IMR-90 (cell line): ENCODE data around the gene NACA. TPM values are rescaled to one million over a fixed set of nuclear protein-coding genes. Genes with fewer than 3 reads are reported as not detected.

Source experiments
- ATAC-seq: fragments of 200-7000 bp; cut with Tn5 transposase; 2 replicates; pipeline ENCODE4 v1.9.1; 2020; ENCODE audit warnings: low read depth, mild to moderate bottlenecking, moderate library complexity
- BruUV-seq: library from RNA; stranded (reverse); fragments of 400-500 nt; replicated peaks from 2 replicates; lab custom pipeline; 2021; lab: Mats Ljungman, UMichigan
- CTCF ChIA-PET: fragments of 300-600 bp; formaldehyde crosslinking; extraction: SDS; loops from one replicate; lab custom pipeline; 2021; ENCODE audit warnings: antibody characterized with exemption; lab: Yijun Ruan, JAX
- POLR2A ChIA-PET: fragments of 300-600 bp; sonication (Branson Sonifier 250); formaldehyde crosslinking; loops from one replicate; lab custom pipeline; 2022; ENCODE audit warnings: antibody characterized with exemption; ENCODE audit not compliant: unreplicated experiment; lab: Charles Lee
- DNase-seq: peaks from one replicate; pipeline ENCODE4 v3.0.0; 2013
- H2AFZ ChIP-seq: replicated peaks from 2 replicates; pipeline ENCODE3; 2013; ENCODE audit warnings: low read length, mild to moderate bottlenecking; ENCODE audit not compliant: poor library complexity
- H2AK5ac ChIP-seq: 2 replicates; pipeline ENCODE4 v1.6.1; 2013; ENCODE audit warnings: low read depth, low read length, inconsistent platforms
- H2AK9ac ChIP-seq: replicated peaks from 2 replicates; pipeline ENCODE3; 2013; ENCODE audit warnings: mild to moderate bottlenecking, low read depth, low read length, moderate library complexity; ENCODE audit not compliant: poor library complexity
- H2BK120ac ChIP-seq: 2 replicates; pipeline ENCODE4 v1.6.1; 2013; ENCODE audit warnings: low read depth, low read length, inconsistent platforms
- H2BK15ac ChIP-seq: 3 replicates; pipeline ENCODE4 v1.6.1; 2013; ENCODE audit warnings: low read depth, low read length, inconsistent platforms
- H2BK20ac ChIP-seq: 2 replicates; pipeline ENCODE4 v1.6.1; 2013; ENCODE audit warnings: low read depth, mild to moderate bottlenecking, inconsistent platforms, low read length, moderate library complexity
- H2BK5ac ChIP-seq: 2 replicates; pipeline ENCODE4 v1.6.1; 2013; ENCODE audit warnings: mild to moderate bottlenecking, low read depth, low read length, inconsistent platforms; ENCODE audit not compliant: poor library complexity, severe bottlenecking
- H3K14ac ChIP-seq: replicated peaks from 2 replicates; pipeline ENCODE4 v1.6.1; 2013; ENCODE audit warnings: low read depth, low read length, inconsistent platforms
- H3K18ac ChIP-seq: 2 replicates; pipeline ENCODE4 v1.6.1; 2013; ENCODE audit warnings: low read depth, low read length, control low read depth
- H3K23ac ChIP-seq: 2 replicates; pipeline ENCODE4 v1.6.1; 2013; ENCODE audit warnings: low read depth, low read length, inconsistent platforms
- H3K27ac ChIP-seq: 2 replicates; pipeline ENCODE4 v1.5.1; 2013; ENCODE audit warnings: mild to moderate bottlenecking, control low read depth, low read length; ENCODE audit not compliant: insufficient read depth
- H3K27me3 ChIP-seq: 2 replicates; pipeline ENCODE4 v1.6.1; 2013; ENCODE audit warnings: low read length; ENCODE audit not compliant: control insufficient read depth, insufficient read depth
- H3K36me3 ChIP-seq: 2 replicates; pipeline ENCODE4 v1.6.1; 2013; ENCODE audit warnings: low read length, mixed read lengths; ENCODE audit not compliant: control insufficient read depth, insufficient read depth
- H3K4ac ChIP-seq: 2 replicates; pipeline ENCODE4 v1.6.1; 2013; ENCODE audit warnings: low read depth, low read length, inconsistent platforms
- H3K4me1 ChIP-seq: 2 replicates; pipeline ENCODE4 v1.6.1; 2013; ENCODE audit warnings: low read length, mixed read lengths; ENCODE audit not compliant: control insufficient read depth, insufficient read depth
- H3K4me2 ChIP-seq: 2 replicates; pipeline ENCODE4 v1.6.1; 2013; ENCODE audit warnings: low read depth, mild to moderate bottlenecking, control low read depth, low read length, moderate library complexity
- H3K4me3 ChIP-seq: 2 replicates; pipeline ENCODE4 v1.5.1; 2013; ENCODE audit warnings: low read depth, mild to moderate bottlenecking, control low read depth, low read length, moderate library complexity; ENCODE audit not compliant: insufficient read depth
- H3K56ac ChIP-seq: 2 replicates; pipeline ENCODE4 v1.6.1; 2013; ENCODE audit warnings: low read length, inconsistent platforms; ENCODE audit not compliant: insufficient read depth; ENCODE audit errors: extremely low read depth
- H3K79me1 ChIP-seq, 2 experiments: 2 replicates each; pipeline ENCODE4 v1.6.1; 2013; ENCODE audit warnings: low read length in 2 of 2, inconsistent platforms in 1 of 2, low read depth in 1 of 2
- H3K9ac ChIP-seq: 2 replicates; pipeline ENCODE4 v1.6.1; 2013; ENCODE audit warnings: low read depth, low read length, control low read depth
- H3K9me1 ChIP-seq: 2 replicates; pipeline ENCODE4 v1.6.1; 2013; ENCODE audit warnings: low read length, inconsistent platforms; ENCODE audit not compliant: insufficient read depth
- H3K9me3 ChIP-seq: 2 replicates; pipeline ENCODE4 v1.6.1; 2013; ENCODE audit warnings: low read length; ENCODE audit not compliant: control insufficient read depth, insufficient read depth
- H4K20me1 ChIP-seq: 2 replicates; pipeline ENCODE4 v1.6.1; 2013; ENCODE audit warnings: low read length, inconsistent platforms; ENCODE audit not compliant: insufficient read depth
- H4K5ac ChIP-seq: 2 replicates; pipeline ENCODE4 v1.6.1; 2013; ENCODE audit warnings: mild to moderate bottlenecking, low read depth, low read length, control low read depth
- H4K8ac ChIP-seq, 2 experiments: 2 replicates each; pipeline ENCODE4 v1.6.1; 2013; ENCODE audit warnings: low read depth in 2 of 2, low read length in 2 of 2, control low read depth in 1 of 2, inconsistent platforms in 1 of 2
- H4K91ac ChIP-seq: 2 replicates; pipeline ENCODE4 v1.6.1; 2013; ENCODE audit warnings: low read depth, low read length, inconsistent platforms; ENCODE audit not compliant: insufficient read depth
- BHLHE40 ChIP-seq: fragments of 150-350 bp; IDR thresholded peaks from 2 replicates; pipeline ENCODE4 v1.6.1; 2016; ENCODE audit warnings: mild to moderate bottlenecking, low read depth, low read length
- CEBPB ChIP-seq: IDR thresholded peaks from 2 replicates; pipeline ENCODE4 v1.6.1; 2012; ENCODE audit warnings: low read depth, low read length, improper control_type of control experiment
- CHD1 ChIP-seq: IDR thresholded peaks from 2 replicates; pipeline ENCODE4 v1.6.1; 2012; ENCODE audit warnings: low read depth, low read length, improper control_type of control experiment
- CTCF ChIP-seq: conservative IDR thresholded peaks from 2 replicates; pipeline ENCODE4 v1.5.1; 2012; ENCODE audit warnings: mild to moderate bottlenecking, low read depth, low read length, improper control_type of control experiment
- ELK1 ChIP-seq: fragments of 150-350 bp; IDR thresholded peaks from 2 replicates; pipeline ENCODE4 v1.6.1; 2016; ENCODE audit warnings: low read depth, mild to moderate bottlenecking, low read length, moderate library complexity, borderline replicate concordance
- FOS ChIP-seq: fragments of 150-350 bp; IDR thresholded peaks from 2 replicates; pipeline ENCODE4 v1.6.1; 2016; ENCODE audit warnings: low read depth, low read length
- MAFK ChIP-seq: IDR thresholded peaks from 2 replicates; pipeline ENCODE4 v1.6.1; 2012; ENCODE audit warnings: low read depth, low read length, improper control_type of control experiment
- MXI1 ChIP-seq: IDR thresholded peaks from 2 replicates; pipeline ENCODE4 v1.6.1; 2012; ENCODE audit warnings: low read depth, mild to moderate bottlenecking, low read length, moderate library complexity, borderline replicate concordance
- NFE2L2 ChIP-seq: fragments of 150-350 bp; IDR thresholded peaks from 2 replicates; pipeline ENCODE4 v1.6.1; 2016; ENCODE audit warnings: low read depth, mild to moderate bottlenecking, low read length
- POLR2A ChIP-seq: IDR thresholded peaks from 2 replicates; pipeline ENCODE4 v1.6.1; 2012; ENCODE audit warnings: mild to moderate bottlenecking, low read depth, low read length
- RAD21 ChIP-seq: IDR thresholded peaks from 2 replicates; pipeline ENCODE4 v1.6.1; 2012; ENCODE audit warnings: low read length, improper control_type of control experiment
- RCOR1 ChIP-seq: IDR thresholded peaks from 2 replicates; pipeline ENCODE4 v1.6.1; 2012; ENCODE audit warnings: mild to moderate bottlenecking, low read length, improper control_type of control experiment; ENCODE audit not compliant: insufficient replicate concordance
- RFX5 ChIP-seq: IDR thresholded peaks from 2 replicates; pipeline ENCODE4 v1.8.0; 2012; ENCODE audit warnings: low read depth, mild to moderate bottlenecking, low read length, moderate library complexity
- SMC3 ChIP-seq: fragments of 150-350 bp; IDR thresholded peaks from 2 replicates; pipeline ENCODE4 v1.6.1; 2016; ENCODE audit warnings: low read depth, mild to moderate bottlenecking, antibody characterized with exemption, low read length, moderate library complexity
- USF2 ChIP-seq: fragments of 150-350 bp; IDR thresholded peaks from 2 replicates; pipeline ENCODE4 v1.6.1; 2017; ENCODE audit warnings: mild to moderate bottlenecking, antibody characterized with exemption, low read length, low read depth
- WGBS, 2 experiments: methylation state at CpG; one replicate each; pipeline versions ENCODE4 v1.1.5 to v1.1.7; 2013; ENCODE audit warnings: missing lambda C conversion rate in 2 of 2; ENCODE audit not compliant: insufficient read length in 1 of 2; ENCODE audit errors: extremely low coverage in 2 of 2; 5-methylcytosine and 5-hydroxymethylcytosine counted together
- dilution Hi-C: fragments of 300-500 bp; cut with HindIII; formaldehyde crosslinking; loops from one replicate; pipeline ENCODE4 v1.14.3; 2018; ENCODE audit warnings: low sequenced_read_pairs; ENCODE audit not compliant: unreplicated experiment
- in situ Hi-C: fragments of 300-500 bp; cut with MboI; formaldehyde crosslinking; loops from 3 replicates; pipeline ENCODE4 v1.14.3; 2019; ENCODE audit warnings: low sequenced_read_pairs, inconsistent platforms, mixed read lengths
- intact Hi-C: fragments of 100-400 bp; cut with micrococcal nuclease; formaldehyde crosslinking; loops from 2 replicates; pipeline ENCODE4 v1.10.0; 2022
- polyA plus RNA-seq, 3 experiments: library from polyadenylated mRNA; depleted of rRNA; stranded (reverse); fragments of >200 nt; gene quantifications; 2 replicates each; pipeline ENCODE4 v1.2.3, GENCODE V29; 2012; ENCODE audit warnings: low replicate concordance in 1 of 3
- total RNA-seq: library from RNA; depleted of rRNA; stranded (reverse); fragments of >200 nt; gene quantifications from 2 replicates; pipeline ENCODE4 v1.2.3, GENCODE V29; 2012

NACA gene
- total and polyA plus RNA-seq, 2 of the 4 experiments (the other 2 are of a cell fraction): 662 to 1,223 TPM

GRCh38 chr12:56671608-56672007 is 53.5 kb downstream of the NACA start:
- Histone ChIP-seq H2AK9ac (no peak overlapping the region), H3K14ac (no peak overlapping the region), H3K23ac (no peak overlapping the region), H2BK5ac (no peak overlapping the region), H4K5ac (no peak overlapping the region), H3K79me1 (peaks cover 23 to 60% of the 10 kb centered on the region in 2 experiments), H2AFZ (no peak overlapping the region), H4K91ac (no peak overlapping the region), H3K56ac (no peak overlapping the region), H3K27me3 (no peaks in the 10 kb centered on the region), H3K4ac (no peak overlapping the region), H3K4me2 (no peak overlapping the region), H2BK15ac (no peak overlapping the region), H3K9ac (no peak overlapping the region), H2BK120ac (no peak overlapping the region), H3K9me1 (peaks cover 6% of the 10 kb centered on the region; the same call in 1 of the 2 replicates), H4K8ac (no peak overlapping the region), H3K36me3 (peaks cover 31% of the 10 kb centered on the region), H3K18ac (no peak overlapping the region), H3K4me1 (peaks cover 7% of the 10 kb centered on the region; the same call in 1 of the 2 replicates), H3K9me3 (no peaks in the 10 kb centered on the region), H2AK5ac (no peak overlapping the region), H3K4me3 (no peak overlapping the region), H2BK20ac (no peak overlapping the region), H3K27ac (no peak overlapping the region), H4K20me1 (peaks cover 51% of the 10 kb centered on the region)
- TF ChIP-seq RCOR1 (no peak), CHD1 (no peak), CEBPB (no peak), ELK1 (no peak), USF2 (no peak), NFE2L2 (no peak), SMC3 (no peak), RAD21 (no peak), RFX5 (no peak), FOS (no peak), MXI1 (no peak), CTCF (no peak), POLR2A (no peak), MAFK (no peak), BHLHE40 (no peak)
- WGBS, 2 experiments: 90% methylated on average over 2 of the region's 2 CpGs; no CpG with 5 or more reads in 1 of the 2 experiments
- dilution Hi-C loops: no loop called here
- POLR2A ChIA-PET: no interaction called here
- intact Hi-C loops: no loop called here
- BruUV-seq: no TSS peak
- CTCF ChIA-PET: interaction anchor here (0.7 kb wide), 1 partner anchor 326 kb away, joined by 4 read pairs; no protein-coding TSS in a partner anchor
- in situ Hi-C loops: no loop called here
- ATAC-seq: no peak
- DNase-seq: no peak
